ENCODE measurements around the gene PGAP1.
A peak's percentile ranks its signal among the peaks of the same experiment; 100 is the strongest.
"Not testable (repeated sequence)": the region's sequence is repeated elsewhere in the genome, so short reads cannot be mapped to it uniquely, and the experiment has no call there.

PGAP1 gene

DNA sequence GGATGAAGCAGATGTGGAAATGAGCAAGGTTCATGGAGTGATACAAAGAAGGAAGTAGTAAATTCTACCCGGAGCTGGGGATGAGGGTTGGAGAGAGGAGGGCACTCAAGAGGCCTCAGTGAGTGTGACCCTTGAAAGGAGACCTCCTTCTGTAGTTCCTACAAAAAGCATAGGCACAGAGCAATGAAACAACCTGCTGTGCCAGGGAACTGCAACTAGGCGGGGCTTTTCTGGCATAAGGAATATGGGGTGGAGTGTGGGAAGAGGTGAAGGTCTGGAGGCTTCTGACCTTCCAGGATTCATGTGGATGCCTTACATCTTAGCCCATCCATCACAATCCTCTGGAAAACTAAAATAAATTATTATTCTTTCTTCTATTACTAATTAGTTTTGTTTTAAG, 25.5 kb upstream of the PGAP1 start:
- DNase-seq (ENCODE audit: low spot score) = no peak

DNA sequence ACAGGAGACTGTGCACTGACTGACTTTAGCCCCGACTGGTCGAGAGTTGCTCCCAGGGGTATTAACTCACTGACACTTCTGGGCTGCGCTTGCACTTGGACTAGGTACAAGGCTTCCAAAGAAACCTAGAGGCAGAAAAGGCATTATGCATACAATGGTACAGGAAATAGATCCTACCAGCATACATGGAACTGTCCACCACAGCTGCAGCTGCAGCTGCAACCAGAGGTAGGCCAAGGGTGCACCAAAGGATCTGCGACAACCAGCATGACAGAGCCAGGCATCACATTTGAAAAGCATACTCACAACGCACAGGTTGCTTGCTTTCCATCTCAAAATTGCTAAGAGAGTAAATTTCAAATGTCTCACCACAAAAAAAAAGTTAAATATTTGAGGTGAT, 22.6 kb upstream of the PGAP1 start:
- DNase-seq (ENCODE audit: low spot score) = no peak

DNA sequence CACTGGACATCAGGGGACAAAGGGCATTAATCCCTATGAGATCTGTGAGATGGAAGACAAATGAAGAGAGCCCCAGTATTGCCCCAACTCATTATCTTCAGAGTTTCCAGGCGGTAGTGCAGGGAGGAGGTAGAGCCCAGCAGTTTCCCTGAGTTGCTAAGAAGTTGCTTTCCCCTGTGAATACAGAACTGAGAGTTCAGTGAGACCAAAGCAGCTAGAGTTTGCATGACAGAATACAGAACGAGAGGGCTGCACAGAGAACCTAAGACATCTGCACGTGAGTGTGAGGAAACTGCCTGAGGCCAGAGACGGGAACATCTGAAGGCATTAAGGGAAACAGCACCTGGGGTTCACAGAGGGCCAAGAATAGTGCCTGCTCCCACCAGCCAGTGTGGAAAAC, 18.1 kb upstream of the PGAP1 start:
- no peak for DNase-seq (ENCODE audit: low spot score)

DNA sequence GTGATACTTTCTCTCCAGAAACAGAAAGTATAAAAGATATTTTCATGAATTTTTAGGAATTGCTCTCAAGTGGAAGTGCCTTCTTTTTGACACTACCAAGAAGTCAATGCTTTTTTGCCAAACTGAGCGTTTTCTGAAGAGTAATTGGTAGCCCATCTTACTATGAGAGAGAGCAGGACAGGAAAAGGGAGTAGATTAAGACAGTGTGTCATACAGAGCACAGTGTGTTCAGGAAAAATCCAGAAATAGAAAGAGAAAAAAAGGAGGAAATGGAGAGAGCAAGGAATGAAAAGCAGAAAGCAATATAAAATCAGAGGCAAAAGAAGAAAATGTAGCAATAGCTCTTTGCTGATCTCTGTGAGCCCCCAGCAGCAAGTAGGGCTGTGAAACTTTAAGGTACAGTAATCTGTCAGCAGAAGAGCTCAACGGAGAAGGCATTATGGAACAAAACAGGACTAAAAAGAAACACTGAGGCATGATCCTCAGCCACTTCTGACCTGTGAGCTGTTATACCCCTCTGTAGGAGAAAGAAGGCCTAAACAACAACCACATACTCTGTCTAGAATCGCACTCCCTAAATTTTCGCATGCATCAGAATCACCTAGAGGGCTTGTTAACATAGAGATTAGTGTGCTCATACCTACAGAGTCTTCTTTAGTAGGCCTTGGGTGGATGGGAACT, 15.0 kb upstream of the PGAP1 start:
- DNase-seq (ENCODE audit: low spot score) = no peak

DNA sequence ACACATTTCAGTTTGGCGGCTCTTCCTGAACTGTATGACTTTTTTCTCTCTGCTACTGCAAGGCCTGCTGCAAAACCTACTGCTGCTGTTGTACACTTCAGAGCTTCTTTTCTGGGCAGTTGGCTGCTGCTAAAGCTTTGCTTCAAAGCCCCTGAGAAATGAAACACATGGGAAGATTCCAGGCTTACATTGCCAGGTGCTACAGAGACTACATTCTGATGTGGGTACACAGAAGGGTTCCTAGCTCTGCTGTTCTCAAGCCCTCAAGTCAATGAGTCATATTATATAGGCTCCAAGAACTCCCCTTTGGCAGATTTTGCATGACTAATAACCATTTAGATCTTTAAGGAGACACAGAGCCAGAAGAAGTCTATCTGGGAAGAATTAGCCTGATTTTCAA, 12.9 kb upstream of the PGAP1 start:
- DNase-seq (ENCODE audit: low spot score) = no peak

DNA sequence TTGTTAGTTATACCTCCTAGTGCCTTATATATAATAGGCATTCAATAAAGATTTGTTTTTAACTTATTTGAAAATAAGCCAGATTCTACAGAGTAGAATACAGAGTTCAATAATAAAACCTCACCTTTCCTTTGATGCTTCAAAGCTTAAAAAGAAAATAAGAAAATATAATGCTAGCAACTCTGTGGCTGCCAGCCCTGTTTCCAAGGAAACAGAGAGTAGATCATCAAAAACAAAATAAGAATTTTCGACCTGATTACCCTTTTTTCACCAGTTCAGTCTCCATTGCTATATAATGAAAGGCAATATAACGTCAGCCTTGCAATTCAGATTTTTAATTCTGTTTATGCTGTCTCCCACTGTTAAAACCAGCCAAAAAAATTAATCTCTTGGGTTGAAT, 8.9 kb upstream of the PGAP1 start:
- DNase-seq (ENCODE audit: low spot score) = no peak

DNA sequence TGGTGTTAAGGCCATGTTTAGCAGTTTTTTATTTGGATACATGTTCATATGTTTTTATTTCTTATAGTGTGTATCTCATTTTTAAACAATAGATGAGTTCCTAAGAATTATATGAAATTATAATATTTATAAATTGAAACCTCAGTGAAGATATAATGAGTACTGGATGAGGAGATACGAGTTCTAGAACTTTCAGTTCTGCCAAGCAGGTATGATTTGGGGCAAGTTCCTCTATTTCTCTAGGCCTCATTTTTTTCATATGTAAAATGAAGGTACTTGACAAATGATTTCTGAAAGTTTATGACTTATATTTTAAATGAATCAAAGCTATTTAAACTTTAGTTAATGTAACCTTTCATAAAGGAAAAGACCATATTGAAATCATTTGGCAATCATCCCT, 8.2 kb upstream of the PGAP1 start:
- no peak for DNase-seq (ENCODE audit: low spot score)

DNA sequence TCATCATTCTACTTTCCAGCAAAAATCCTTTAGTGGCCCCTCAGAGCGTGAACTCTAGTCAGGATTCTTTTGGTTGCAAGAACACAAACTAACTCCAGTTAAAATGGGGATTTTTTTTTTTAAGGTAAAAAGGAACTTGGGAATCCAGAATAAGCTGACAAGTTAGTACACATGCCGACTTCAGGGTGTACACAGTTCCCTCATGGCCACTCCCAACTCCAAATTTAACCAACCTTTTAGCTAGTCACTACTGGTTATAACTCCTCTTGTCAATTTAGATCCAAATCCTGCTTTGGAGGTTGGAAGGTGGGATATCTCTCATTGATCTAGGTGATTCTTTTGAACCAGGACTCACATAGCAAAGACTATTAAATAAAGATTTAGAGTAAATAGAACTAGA, 5.0 kb upstream of the PGAP1 start:
- DNase-seq (ENCODE audit: low spot score) = no peak

DNA sequence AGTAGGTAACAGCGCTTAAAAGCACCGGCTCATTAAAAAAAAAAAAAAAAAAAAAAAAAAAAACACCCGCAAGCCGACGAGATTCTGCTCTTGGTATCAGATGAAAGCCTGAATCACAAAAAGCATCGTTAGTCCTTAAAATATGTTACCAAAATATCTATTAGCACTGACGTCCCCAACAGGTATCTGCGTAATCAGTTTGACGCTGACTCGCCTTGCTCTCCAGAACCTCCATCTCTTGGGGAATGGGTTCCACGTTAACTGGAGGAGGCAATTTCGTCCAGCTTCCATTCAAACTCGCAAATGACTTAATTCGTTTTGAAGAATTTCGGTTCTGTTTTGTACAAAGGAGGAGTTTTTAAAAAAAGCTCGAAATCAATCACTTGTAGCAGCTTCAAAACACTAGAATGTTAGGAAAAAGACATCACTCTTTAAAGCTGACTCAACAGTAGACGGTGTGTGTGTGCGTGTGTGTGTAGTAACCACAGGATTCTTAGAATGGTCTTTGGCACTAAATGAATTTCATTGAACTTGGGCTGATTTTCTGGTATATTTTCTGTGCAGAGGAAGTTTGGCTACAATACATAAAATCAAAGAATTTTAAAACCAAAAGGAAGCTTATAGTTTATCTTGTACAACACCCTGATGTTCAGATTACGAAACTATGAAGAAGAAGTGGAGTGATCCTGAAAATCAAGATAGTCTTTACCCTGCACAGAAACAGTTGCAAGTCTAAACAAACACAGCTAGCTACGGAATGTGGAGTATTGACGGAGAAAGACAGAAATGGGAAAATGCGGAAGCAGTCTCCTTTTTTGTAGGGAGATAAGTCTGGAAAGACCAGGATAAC, 1.1 kb upstream of the PGAP1 start:
- peak; percentile 11 for DNase-seq (ENCODE audit: low spot score)

DNA sequence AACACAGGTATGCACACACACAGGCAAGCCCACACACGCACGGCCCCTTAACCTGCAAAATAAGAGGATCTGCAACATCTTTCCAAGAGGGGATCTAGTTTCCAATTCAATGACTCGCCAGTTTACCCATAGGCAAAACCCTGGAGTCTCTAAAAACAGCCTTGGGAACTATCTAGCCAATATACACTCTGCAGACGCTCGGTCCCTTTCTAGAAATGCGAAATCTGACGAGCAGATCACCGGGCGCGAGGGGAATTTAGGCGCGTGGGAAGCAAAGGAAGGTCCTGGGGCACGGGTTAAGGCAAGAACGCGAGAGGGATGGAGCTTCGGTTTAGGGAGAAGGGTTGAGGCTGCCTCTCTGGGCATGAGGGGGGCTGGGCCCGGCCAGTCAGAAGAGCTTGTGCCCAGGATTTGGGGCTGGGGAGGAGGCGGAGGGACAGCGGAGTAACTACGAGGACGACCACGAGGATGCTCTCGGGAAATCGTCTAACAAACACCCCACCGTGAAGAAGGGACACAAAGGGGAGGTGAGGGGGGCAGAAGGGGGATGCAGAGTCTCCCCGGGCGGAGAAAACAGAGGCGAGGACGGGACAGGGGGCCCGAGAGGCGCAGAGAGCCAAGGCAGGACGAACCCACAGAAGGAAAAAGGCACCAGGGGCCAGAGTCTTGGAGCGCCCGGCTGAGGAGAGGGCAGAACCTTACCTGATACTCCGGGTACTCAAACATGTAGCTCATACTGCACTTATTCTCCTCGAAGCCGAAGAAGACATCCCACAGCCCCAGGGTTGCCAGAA, 542 bp downstream of the PGAP1 start:
- peak; percentile 54 for DNase-seq (ENCODE audit: low spot score)

DNA sequence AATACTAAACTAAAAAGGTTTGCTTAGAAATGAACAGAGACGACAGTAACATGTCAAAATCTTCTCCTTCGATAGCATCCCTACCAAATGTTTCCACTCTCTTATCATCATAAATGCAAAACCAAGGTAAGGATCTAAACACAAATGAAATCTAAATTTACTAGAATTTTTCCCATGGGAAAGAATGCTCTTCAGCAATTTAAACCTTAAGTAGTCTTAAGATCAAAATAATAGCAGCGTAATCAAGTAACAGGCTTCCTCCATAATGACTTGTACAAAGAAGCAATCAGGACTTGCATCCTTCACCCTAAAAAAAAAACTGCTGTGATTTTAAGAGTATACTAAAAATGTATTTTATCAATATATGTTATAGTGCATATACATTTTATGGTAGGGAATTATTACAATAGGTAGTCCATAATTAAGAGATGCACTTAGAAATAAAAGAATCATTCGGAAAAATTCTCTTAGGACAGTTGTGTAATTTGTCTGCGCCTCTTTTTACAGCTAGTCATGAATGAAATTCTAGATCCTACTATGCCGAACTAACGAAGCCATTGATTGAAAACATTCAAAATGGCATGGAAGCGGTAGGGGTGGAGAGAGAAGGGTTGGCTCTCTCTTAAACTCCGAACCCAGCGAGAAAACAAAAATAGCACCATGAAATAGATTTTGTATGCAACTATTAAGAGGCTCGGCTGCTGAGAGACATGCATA, 1.3 kb downstream of the PGAP1 start:
- DNase-seq (ENCODE audit: low spot score) = no peak

DNA sequence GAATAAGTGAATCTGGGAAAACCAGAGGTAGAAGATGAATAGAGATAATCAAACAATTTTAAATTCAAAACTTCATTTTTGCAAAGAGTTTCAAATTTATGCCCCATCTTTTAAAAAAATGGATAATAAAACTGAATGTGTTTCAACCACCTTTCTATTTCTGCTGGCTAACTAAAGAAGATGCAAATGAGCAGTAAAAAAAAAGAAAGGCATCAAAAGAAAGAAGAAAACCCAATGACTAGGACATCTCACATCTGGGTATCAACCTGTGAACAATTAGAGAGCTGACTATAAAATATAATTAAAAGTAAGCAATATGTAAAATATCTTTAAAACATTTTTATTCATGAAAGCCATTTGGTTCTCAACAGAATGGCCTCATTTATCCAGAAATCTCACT, 2.5 kb downstream of the PGAP1 start:
- DNase-seq (ENCODE audit: low spot score) = no peak

DNA sequence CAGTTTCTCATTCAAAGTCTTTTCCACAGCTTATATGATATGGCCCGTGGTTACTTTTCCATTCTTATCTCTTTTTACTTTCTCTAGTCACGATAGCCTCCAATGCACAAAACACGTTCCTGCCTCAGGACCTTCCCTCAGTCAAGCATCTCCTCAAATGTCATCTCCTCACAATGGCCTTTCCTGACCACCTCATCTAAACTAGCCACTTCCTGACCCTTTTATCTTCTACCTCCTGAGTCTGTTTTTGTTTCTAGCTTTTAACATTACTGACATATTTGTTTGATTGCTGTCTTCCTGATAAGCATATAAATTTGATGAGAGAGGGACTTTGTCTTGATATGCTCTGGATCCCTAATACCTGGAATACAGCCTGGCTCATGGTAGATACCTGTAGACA, 7.6 kb downstream of the PGAP1 start:
- DNase-seq (ENCODE audit: low spot score) = no peak

DNA sequence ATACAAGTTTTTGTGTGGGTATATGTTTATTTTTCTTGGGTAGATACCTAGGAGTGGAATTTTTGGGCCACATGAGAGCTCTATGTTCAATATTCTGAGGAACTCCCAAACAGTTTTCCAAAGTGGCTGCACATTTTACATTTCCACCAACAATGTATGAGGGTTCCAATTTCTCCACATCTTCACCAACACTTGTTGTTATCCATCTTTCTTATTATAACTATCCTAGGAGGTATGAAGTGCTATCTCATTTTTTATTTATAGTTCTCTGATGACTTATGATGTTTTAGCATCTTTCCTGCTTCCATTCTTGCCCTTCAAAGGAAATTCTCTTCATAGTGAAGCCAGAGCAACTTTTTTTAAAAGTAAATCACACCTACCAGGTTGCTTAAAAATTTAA, 8.7 kb downstream of the PGAP1 start:
- DNase-seq (ENCODE audit: low spot score) = no peak

DNA sequence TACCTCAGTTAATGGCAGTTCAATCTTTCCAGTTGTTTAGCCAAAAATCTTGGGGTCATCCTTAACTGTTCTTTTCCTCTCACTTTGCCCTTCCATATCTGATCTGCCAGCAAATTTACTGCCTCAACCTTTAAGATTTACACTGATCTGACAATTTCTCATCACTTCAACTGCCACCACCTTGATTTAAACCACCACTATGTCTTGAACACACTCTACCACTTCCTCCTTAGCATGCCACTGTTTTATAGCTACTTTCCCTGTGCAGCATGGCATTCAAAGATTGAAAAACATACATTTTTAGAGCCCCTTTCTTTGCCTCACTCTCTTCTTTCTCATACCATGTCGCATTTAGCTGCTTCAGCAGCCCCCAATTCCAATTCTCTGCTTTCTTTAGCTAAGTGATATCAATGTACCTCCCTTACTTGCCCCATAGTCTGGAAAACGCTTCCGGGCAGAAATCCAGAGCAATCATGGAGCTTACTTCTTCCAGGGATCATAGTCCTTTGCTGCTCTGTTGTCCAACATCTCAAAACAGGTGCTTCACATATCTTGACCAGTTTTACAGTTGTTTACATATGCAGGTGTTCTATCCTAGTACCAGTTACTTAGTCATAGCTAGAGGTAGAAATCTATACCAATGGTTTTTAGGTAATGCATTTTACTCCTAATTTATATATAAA, 10.9 kb downstream of the PGAP1 start:
- no peak for DNase-seq (ENCODE audit: low spot score)

DNA sequence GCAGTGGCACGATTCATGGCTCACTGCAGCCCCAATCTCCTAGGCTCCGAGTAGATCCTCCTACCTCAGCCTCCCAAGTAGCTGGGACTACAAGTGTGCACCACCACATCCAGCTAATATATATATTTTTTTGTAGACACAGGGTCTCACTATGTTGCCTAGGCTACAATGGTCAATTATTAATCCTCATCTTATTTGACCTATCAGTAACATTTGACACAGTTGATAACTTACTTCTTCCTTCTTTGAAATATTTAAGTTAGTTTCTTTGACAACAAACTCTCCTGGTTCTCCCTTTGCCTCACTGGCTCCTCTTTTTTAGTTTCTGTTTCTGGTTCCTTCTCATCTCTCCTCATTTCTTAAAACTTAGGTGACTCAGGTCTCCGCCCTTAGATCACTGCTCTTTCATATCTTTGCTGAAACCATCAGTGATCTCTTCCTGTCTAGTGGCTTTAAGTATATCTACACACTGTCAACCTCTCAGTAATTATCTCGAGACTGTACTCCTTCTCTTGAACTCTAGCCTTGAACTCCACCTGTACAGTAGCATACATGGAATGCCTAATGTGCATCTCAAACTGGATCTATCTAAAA, 11.5 kb downstream of the PGAP1 start:
- no peak for DNase-seq (ENCODE audit: low spot score)

DNA sequence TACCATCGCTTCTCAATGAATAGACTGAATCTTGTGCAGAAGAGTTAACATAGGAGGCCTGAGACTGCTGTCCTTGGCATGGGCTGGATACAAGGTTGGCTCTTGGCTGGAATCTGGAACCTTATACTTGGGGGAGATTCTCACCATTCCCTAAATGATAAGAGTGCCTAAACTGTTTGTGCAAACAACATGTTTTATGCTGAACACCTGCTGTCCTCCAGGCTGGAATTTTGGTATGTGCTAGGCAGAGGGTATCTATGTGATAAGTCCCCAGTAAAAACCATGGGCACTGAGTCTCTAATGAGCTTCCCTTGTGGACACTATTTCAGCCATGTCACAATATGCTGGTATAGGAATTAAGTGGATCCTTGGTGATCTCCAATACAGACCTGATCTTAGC, 12.8 kb downstream of the PGAP1 start:
- no peak for DNase-seq (ENCODE audit: low spot score)

DNA sequence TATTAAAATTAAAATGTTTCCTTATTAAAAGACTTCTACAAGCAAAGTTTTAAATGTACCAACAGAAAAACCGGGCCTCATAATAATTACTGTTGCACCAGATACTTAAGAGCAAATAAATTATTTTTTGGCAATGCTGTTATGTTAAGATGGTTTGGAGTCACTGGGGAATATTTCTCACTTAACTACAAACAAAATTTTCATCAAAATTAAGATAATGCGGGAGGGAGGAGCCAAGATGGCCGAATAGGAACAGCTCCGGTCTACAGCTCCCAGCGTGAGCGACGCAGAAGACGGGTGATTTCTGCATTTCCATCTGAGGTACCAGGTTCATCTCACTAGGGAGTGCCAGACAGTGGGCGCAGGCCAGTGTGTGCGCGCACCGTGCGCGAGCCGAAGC, 21.1 kb downstream of the PGAP1 start:
- not testable (repeated sequence) for DNase-seq (ENCODE audit: low spot score)

DNA sequence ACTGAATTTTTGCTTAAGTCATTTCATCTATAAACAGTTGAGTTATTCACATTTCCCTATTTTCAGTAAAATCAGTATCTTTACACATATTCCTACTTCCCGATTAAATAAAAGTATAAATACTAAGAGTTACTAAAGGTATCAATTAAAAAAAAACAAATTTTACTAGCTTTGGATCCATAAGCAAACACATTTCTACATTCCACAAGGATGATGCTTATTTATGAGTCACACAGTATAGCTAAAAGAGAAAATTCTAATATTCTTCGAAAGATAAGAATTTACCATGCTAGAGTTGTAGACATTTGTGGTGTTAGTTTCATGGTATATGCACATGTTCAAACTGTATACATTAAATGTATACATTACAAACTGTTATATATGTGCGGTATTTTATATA, 23.7 kb downstream of the PGAP1 start:
- DNase-seq (ENCODE audit: low spot score) = no peak

DNA sequence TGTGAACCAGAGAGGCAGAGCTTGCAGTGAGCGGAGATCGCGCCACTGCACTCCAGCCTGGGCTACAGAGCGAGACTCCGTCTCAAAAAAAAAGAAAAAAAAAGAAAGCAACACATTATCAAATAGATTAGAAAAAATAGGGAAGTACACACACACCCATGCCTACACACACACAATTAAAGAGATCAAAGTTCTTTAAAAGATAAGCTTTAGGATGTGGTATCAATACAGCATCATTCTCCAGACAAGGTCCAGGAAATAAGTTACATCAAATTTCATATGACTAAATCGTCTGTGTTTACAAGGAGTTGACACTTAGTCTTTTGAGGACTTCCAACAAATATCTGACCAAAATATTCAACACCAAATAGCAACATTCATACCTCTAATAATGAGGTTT, 25.7 kb downstream of the PGAP1 start:
- DNase-seq (ENCODE audit: low spot score) = no peak

DNA sequence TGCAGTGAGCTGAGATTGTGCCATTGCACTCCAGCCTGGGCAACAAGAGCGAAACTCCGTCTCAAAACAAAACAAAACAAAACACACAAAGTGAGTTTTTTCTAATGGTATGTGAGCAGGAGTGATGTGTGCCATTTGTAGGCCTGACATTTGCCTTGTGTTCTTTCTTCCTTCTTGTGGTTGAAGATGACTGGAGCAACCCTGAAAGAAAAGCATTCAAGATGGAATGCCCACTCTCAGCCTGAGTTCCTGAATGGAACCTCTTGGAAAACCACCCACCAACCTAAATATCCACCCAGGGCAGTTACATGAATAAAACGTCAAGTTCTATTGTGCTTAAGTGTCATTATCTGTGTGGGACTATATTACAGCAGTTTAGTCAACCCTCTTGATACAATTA, 26.5 kb downstream of the PGAP1 start:
- no peak for DNase-seq (ENCODE audit: low spot score)

Measured in SW480 (cell line).